GM12878 (cell line): ENCODE results near the gene ARID3A. TPM values are rescaled to one million over a fixed set of nuclear protein-coding genes. Genes with fewer than 3 reads are reported as not detected.

ENCODE experiments used
- ASH2L ChIP-seq: fragments of 300-600, 200-600 bp; sonication (generic); IDR thresholded peaks from 2 replicates; pipeline ENCODE4 v1.6.1; 2017; ENCODE audit warnings: low read depth, mild to moderate bottlenecking, borderline replicate concordance
- CBX5 ChIP-seq: sonication (generic); IDR thresholded peaks from 2 replicates; pipeline ENCODE4 v1.6.1; 2016; ENCODE audit warnings: low read depth, moderate library complexity, mild to moderate bottlenecking, inconsistent platforms
- CHD4 ChIP-seq: fragments of 200-600 bp; sonication (generic); IDR thresholded peaks from 2 replicates; pipeline ENCODE4 v1.6.1; 2016; ENCODE audit warnings: mild to moderate bottlenecking
- CREM ChIP-seq: IDR thresholded peaks from 2 replicates; pipeline ENCODE4 v1.6.1; 2014; ENCODE audit warnings: antibody characterized with exemption, low read depth
- ESRRA ChIP-seq: IDR thresholded peaks from 2 replicates; pipeline ENCODE4 v1.6.1; 2012; ENCODE audit warnings: mild to moderate bottlenecking, low read length, improper control_type of control experiment
- GABPA ChIP-seq: IDR thresholded peaks from 2 replicates; pipeline ENCODE4 v1.6.1; 2014; ENCODE audit warnings: antibody characterized with exemption, low read depth, mild to moderate bottlenecking, inconsistent platforms
- HDAC2 ChIP-seq: fragments of 200-600 bp; sonication (generic); IDR thresholded peaks from 2 replicates; pipeline ENCODE4 v1.6.1; 2017
- KDM1A ChIP-seq: fragments of 200-600 bp; sonication (generic); IDR thresholded peaks from 2 replicates; pipeline ENCODE4 v1.6.1; 2016; ENCODE audit warnings: borderline replicate concordance
- NFXL1 ChIP-seq: fragments of 450-650 bp; IDR thresholded peaks from 2 replicates; pipeline ENCODE4 v1.6.1; 2017; ENCODE audit warnings: antibody characterized with exemption, mild to moderate bottlenecking, borderline replicate concordance
- RCOR1 ChIP-seq: conservative IDR thresholded peaks from 2 replicates; pipeline ENCODE4 v1.6.1; 2012; ENCODE audit warnings: low read depth, low read length, improper control_type of control experiment
- RELA ChIP-seq: fragments of 450-650 bp; IDR thresholded peaks from 2 replicates; pipeline ENCODE4 v1.8.0; 2014; ENCODE audit warnings: borderline replicate concordance; ENCODE audit not compliant: partially characterized antibody
- SIN3A ChIP-seq: IDR thresholded peaks from 2 replicates; pipeline ENCODE4 v1.6.1; 2012; ENCODE audit warnings: low read depth, low read length, improper control_type of control experiment
- SMAD5 ChIP-seq: IDR thresholded peaks from 2 replicates; pipeline ENCODE4 v1.6.1; 2016; ENCODE audit warnings: antibody characterized with exemption, low read depth
- SREBF2 ChIP-seq: IDR thresholded peaks from 2 replicates; pipeline ENCODE4 v1.6.1; 2012; ENCODE audit warnings: mild to moderate bottlenecking, low read length
- STAT1 ChIP-seq: fragments of 450-650 bp; conservative IDR thresholded peaks from 2 replicates; pipeline ENCODE4 v1.6.1; 2014; ENCODE audit warnings: antibody characterized with exemption, mild to moderate bottlenecking
- SUZ12 ChIP-seq: fragments of 200-600 bp; sonication (generic); IDR thresholded peaks from one replicate; pipeline ENCODE4 v1.6.1; 2018; ENCODE audit warnings: antibody characterized with exemption, mild to moderate bottlenecking; ENCODE audit not compliant: unreplicated experiment
- ZNF24 ChIP-seq: fragments of 450-650 bp; IDR thresholded peaks from 2 replicates; pipeline ENCODE4 v1.6.1; 2017; ENCODE audit warnings: antibody characterized with exemption, mild to moderate bottlenecking
- ZNF274 ChIP-seq: IDR thresholded peaks from one replicate; pipeline ENCODE4 v1.8.0; 2011; ENCODE audit not compliant: insufficient read length, insufficient read depth
- ZNF384 ChIP-seq: IDR thresholded peaks from 2 replicates; pipeline ENCODE4 v1.6.1; 2012; ENCODE audit warnings: low read depth, mild to moderate bottlenecking, low read length, improper control_type of control experiment, borderline replicate concordance
- polyA plus RNA-seq, 11 experiments: library from polyadenylated mRNA; depleted of rRNA in 4 of 11; unstranded in 6 of 11; stranded (reverse) in 5 of 11; fragments of >200 nt; fragmentation: Nextera tagmentation in 4 of 11; fragmentation: Illumina TruSeq in 1 of 11; extraction: Ambion mirVana in 4 of 11; extraction: Trizol in 1 of 11; gene quantifications; 1 replicate in 1 of 11; 2 replicates in 10 of 11; pipeline versions ENCODE4 v1.2.1 to v1.2.3, GENCODE V29; 2011 to 2016; ENCODE audit warnings: inconsistent platforms in 2 of 11, missing spikeins in 2 of 11, low read depth in 1 of 11
- total RNA-seq, 4 experiments: library from RNA; depleted of rRNA in 3 of 4; stranded (reverse); fragments of >200 nt in 3 of 4; fragmentation: Illumina TruSeq in 1 of 4; extraction: Trizol in 1 of 4; gene quantifications; 2 replicates each; pipeline versions ENCODE4 v1.2.1 to v1.2.3, GENCODE V29; 2013 to 2021
- TF ChIP-seq, protein P1 (sequence below): fragments of 450-650 bp; IDR thresholded peaks from 2 replicates; pipeline ENCODE4 v1.6.1; 2017; ENCODE audit warnings: mild to moderate bottlenecking
- TF ChIP-seq, protein P2 (sequence below): fragments of 450-650 bp; formaldehyde crosslinking; IDR thresholded peaks from 2 replicates; pipeline ENCODE4 v1.5.0; 2022; ENCODE audit warnings: mild to moderate bottlenecking, missing genetic modification characterization
- TF ChIP-seq, protein P3 (sequence below): fragments of 450-650 bp; IDR thresholded peaks from 2 replicates; pipeline ENCODE4 v1.6.1; 2017; ENCODE audit warnings: borderline replicate concordance
- TF ChIP-seq, protein P4 (sequence below): fragments of 450-650 bp; IDR thresholded peaks from 2 replicates; pipeline ENCODE4 v1.6.1; 2016; ENCODE audit warnings: mild to moderate bottlenecking

Gene ARID3A
- total and polyA plus RNA-seq, 10 of the 15 experiments (the other 5 are each of a cell fraction or from before 2014, with no cell fraction given), result 0.76 to 70.0 (median 16.7) TPM

DNA sequence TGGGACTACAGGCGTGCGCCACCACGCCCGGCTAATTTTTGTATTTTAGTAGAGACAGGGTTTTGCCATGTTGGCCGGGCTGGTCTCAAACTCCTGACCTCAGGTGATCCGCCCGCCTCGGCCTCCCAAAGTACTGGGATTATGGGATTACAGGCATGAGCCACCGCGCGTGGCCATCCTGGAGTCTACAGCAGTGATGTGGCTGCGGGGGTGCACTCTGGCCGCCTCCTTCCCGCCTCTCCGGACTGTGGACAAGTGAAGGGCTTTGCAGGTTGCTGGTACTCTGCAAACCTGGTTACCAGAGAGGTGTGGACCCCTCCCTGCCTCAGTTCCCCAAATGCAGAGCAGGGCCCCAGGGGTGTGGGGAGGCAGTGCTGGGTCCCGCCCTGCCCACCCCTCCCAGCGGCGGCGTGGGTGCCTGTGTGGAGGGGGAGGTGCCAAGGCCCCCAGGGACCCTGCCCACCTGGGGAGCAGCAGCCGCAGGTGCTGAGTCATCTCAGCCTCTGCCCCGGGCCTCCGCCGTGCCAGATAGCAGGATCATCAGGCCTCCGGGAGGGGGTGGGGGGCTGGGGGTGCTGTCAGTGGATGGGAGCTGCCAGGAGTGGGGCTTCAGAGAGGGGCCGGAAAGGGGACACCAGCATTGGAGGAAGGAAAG, 23.1 kb downstream of the ARID3A start (continued):
- TF ChIP-seq, protein P1, sequence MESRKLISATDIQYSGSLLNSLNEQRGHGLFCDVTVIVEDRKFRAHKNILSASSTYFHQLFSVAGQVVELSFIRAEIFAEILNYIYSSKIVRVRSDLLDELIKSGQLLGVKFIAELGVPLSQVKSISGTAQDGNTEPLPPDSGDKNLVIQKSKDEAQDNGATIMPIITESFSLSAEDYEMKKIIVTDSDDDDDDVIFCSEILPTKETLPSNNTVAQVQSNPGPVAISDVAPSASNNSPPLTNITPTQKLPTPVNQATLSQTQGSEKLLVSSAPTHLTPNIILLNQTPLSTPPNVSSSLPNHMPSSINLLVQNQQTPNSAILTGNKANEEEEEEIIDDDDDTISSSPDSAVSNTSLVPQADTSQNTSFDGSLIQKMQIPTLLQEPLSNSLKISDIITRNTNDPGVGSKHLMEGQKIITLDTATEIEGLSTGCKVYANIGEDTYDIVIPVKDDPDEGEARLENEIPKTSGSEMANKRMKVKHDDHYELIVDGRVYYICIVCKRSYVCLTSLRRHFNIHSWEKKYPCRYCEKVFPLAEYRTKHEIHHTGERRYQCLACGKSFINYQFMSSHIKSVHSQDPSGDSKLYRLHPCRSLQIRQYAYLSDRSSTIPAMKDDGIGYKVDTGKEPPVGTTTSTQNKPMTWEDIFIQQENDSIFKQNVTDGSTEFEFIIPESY, result no peak
- TF ChIP-seq SMAD5, result no peak
- no peak for TF ChIP-seq ESRRA
- TF ChIP-seq ZNF24, result no peak
- no peak for TF ChIP-seq NFXL1
- TF ChIP-seq, protein P2, sequence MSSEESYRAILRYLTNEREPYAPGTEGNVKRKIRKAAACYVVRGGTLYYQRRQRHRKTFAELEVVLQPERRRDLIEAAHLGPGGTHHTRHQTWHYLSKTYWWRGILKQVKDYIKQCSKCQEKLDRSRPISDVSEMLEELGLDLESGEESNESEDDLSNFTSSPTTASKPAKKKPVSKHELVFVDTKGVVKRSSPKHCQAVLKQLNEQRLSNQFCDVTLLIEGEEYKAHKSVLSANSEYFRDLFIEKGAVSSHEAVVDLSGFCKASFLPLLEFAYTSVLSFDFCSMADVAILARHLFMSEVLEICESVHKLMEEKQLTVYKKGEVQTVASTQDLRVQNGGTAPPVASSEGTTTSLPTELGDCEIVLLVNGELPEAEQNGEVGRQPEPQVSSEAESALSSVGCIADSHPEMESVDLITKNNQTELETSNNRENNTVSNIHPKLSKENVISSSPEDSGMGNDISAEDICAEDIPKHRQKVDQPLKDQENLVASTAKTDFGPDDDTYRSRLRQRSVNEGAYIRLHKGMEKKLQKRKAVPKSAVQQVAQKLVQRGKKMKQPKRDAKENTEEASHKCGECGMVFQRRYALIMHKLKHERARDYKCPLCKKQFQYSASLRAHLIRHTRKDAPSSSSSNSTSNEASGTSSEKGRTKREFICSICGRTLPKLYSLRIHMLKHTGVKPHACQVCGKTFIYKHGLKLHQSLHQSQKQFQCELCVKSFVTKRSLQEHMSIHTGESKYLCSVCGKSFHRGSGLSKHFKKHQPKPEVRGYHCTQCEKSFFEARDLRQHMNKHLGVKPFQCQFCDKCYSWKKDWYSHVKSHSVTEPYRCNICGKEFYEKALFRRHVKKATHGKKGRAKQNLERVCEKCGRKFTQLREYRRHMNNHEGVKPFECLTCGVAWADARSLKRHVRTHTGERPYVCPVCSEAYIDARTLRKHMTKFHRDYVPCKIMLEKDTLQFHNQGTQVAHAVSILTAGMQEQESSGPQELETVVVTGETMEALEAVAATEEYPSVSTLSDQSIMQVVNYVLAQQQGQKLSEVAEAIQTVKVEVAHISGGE (CRISPR knock-in tag), result no peak
- TF ChIP-seq RELA, result no peak
- TF ChIP-seq, protein P3, sequence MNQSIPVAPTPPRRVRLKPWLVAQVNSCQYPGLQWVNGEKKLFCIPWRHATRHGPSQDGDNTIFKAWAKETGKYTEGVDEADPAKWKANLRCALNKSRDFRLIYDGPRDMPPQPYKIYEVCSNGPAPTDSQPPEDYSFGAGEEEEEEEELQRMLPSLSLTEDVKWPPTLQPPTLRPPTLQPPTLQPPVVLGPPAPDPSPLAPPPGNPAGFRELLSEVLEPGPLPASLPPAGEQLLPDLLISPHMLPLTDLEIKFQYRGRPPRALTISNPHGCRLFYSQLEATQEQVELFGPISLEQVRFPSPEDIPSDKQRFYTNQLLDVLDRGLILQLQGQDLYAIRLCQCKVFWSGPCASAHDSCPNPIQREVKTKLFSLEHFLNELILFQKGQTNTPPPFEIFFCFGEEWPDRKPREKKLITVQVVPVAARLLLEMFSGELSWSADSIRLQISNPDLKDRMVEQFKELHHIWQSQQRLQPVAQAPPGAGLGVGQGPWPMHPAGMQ, result no peak
- no peak for TF ChIP-seq GABPA
- TF ChIP-seq, protein P4, sequence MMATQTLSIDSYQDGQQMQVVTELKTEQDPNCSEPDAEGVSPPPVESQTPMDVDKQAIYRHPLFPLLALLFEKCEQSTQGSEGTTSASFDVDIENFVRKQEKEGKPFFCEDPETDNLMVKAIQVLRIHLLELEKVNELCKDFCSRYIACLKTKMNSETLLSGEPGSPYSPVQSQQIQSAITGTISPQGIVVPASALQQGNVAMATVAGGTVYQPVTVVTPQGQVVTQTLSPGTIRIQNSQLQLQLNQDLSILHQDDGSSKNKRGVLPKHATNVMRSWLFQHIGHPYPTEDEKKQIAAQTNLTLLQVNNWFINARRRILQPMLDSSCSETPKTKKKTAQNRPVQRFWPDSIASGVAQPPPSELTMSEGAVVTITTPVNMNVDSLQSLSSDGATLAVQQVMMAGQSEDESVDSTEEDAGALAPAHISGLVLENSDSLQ, result no peak
- no peak for TF ChIP-seq SIN3A
- no peak for TF ChIP-seq SUZ12
- no peak for TF ChIP-seq ZNF384
- no peak for TF ChIP-seq RCOR1
- no peak for TF ChIP-seq STAT1
- TF ChIP-seq CBX5, result no peak
- TF ChIP-seq SREBF2, result no peak
- TF ChIP-seq ZNF274, result no peak
- peak; percentile 41; the same call in 1 of the 2 replicates for TF ChIP-seq CREM
- TF ChIP-seq CHD4, result no peak
- no peak for TF ChIP-seq HDAC2
- no peak for TF ChIP-seq ASH2L
- no peak for TF ChIP-seq KDM1A
